GM23338 (cell line): ENCODE measurements around the gene INAFM1. TPM values are rescaled to one million over a fixed set of nuclear protein-coding genes. Genes with fewer than 3 reads are reported as not detected.

ENCODE experiments used
- ATAC-seq: fragments of 200-7000 bp; cut with Tn5 transposase; 3 replicates; pipeline ENCODE4 v1.9.1; 2020
- DNase-seq: peaks from one replicate; pipeline ENCODE4 v3.0.0-alpha.2; 2015; ENCODE audit warnings: low spot score
- H2AFZ ChIP-seq: fragments of 200-600 bp; sonication (generic); 2 replicates; pipeline ENCODE4 v1.8.0; 2016; ENCODE audit warnings: antibody characterized with exemption, mild to moderate bottlenecking, moderate library complexity
- H3F3A ChIP-seq: fragments of 200-600 bp; sonication (generic); replicated peaks from 2 replicates; pipeline ENCODE4 v1.8.0; 2017; ENCODE audit warnings: antibody characterized with exemption, mixed run types, low read depth
- H3K27ac ChIP-seq: fragments of 200-600 bp; sonication (generic); 2 replicates; pipeline ENCODE4 v1.6.1; 2016; ENCODE audit warnings: low read depth
- H3K27me3 ChIP-seq: fragments of 200-600 bp; sonication (generic); 2 replicates; pipeline ENCODE4 v1.8.0; 2016; ENCODE audit warnings: mild to moderate bottlenecking, mixed run types, moderate library complexity; ENCODE audit not compliant: insufficient read depth
- H3K36me3 ChIP-seq: fragments of 200-600 bp; sonication (generic); 2 replicates; pipeline ENCODE4 v1.8.0; 2016; ENCODE audit warnings: mild to moderate bottlenecking; ENCODE audit not compliant: insufficient read depth
- H3K4me1 ChIP-seq: fragments of 200-600 bp; sonication (generic); 2 replicates; pipeline ENCODE4 v1.8.0; 2016; ENCODE audit warnings: mild to moderate bottlenecking, moderate library complexity; ENCODE audit not compliant: insufficient read depth
- H3K4me2 ChIP-seq: fragments of 200-600 bp; sonication (generic); 2 replicates; pipeline ENCODE4 v1.7.1; 2017; ENCODE audit warnings: mixed run types
- H3K4me3 ChIP-seq: fragments of 200-600 bp; sonication (generic); 2 replicates; pipeline ENCODE4 v1.6.1; 2016; ENCODE audit warnings: mixed run types
- H3K79me2 ChIP-seq: fragments of 200-600 bp; sonication (generic); replicated peaks from 2 replicates; pipeline ENCODE4 v1.8.0; 2017; ENCODE audit warnings: mild to moderate bottlenecking; ENCODE audit not compliant: insufficient read depth
- H3K9me2 ChIP-seq: fragments of 200-600 bp; sonication (generic); 2 replicates; pipeline ENCODE4 v1.8.0; 2017; ENCODE audit not compliant: insufficient read depth
- H4K20me1 ChIP-seq: fragments of 200-600 bp; sonication (generic); replicated peaks from 2 replicates; pipeline ENCODE4 v1.8.0; 2017; ENCODE audit warnings: mild to moderate bottlenecking; ENCODE audit not compliant: insufficient read depth
- H3K27ac Mint-ChIP-seq: 2 replicates; pipeline ENCODE4 v1.8.0; 2020; ENCODE audit warnings: inconsistent platforms, mild to moderate bottlenecking, moderate library complexity, mixed read lengths
- H3K27me3 Mint-ChIP-seq: 3 replicates; pipeline ENCODE4 v1.8.0; 2022; ENCODE audit warnings: low read depth, mild to moderate bottlenecking, moderate library complexity, mixed read lengths, inconsistent platforms; ENCODE audit not compliant: insufficient read depth, poor library complexity
- H3K36me3 Mint-ChIP-seq: 3 replicates; pipeline ENCODE4 v1.8.0; 2021; ENCODE audit warnings: low read depth, mild to moderate bottlenecking, inconsistent platforms, moderate library complexity, mixed read lengths
- H3K4me1 Mint-ChIP-seq: 3 replicates; pipeline ENCODE4 v1.8.0; 2020; ENCODE audit warnings: mild to moderate bottlenecking, inconsistent platforms, mixed read lengths
- H3K4me3 Mint-ChIP-seq: 3 replicates; pipeline ENCODE4 v1.8.0; 2021; ENCODE audit warnings: moderate library complexity, mild to moderate bottlenecking, inconsistent platforms, mixed read lengths
- H3K9me3 Mint-ChIP-seq: 3 replicates; pipeline ENCODE4 v1.8.0; 2020; ENCODE audit warnings: moderate library complexity, mild to moderate bottlenecking, inconsistent platforms, mixed read lengths
- CREB1 ChIP-seq: fragments of 250-450 bp; sonication (Bioruptor Pico); IDR thresholded peaks from 2 replicates; pipeline ENCODE4 v1.5.0; 2020; ENCODE audit warnings: low read depth, mild to moderate bottlenecking, moderate library complexity
- EZH2 ChIP-seq: fragments of 200-600 bp; sonication (generic); IDR thresholded peaks from one replicate; pipeline ENCODE4 v1.8.0; 2017; ENCODE audit warnings: antibody characterized with exemption, mild to moderate bottlenecking, low read depth; ENCODE audit not compliant: unreplicated experiment
- EZH2phosphoT487 ChIP-seq: fragments of 200-600 bp; sonication (generic); IDR thresholded peaks from one replicate; pipeline ENCODE4 v1.8.1; 2018; ENCODE audit warnings: antibody characterized with exemption; ENCODE audit not compliant: unreplicated experiment
- JUNB ChIP-seq: IDR thresholded peaks from one replicate; pipeline ENCODE4 v1.6.1; 2016; ENCODE audit warnings: antibody characterized with exemption; ENCODE audit not compliant: unreplicated experiment
- NANOG ChIP-seq: IDR thresholded peaks from 2 replicates; pipeline ENCODE4 v1.6.1; 2016; ENCODE audit warnings: antibody characterized with exemption, borderline replicate concordance
- POLR2AphosphoS5 ChIP-seq: IDR thresholded peaks from 2 replicates; pipeline ENCODE4 v1.6.1; 2016; ENCODE audit warnings: antibody characterized with exemption, low read depth
- ZNF331 ChIP-seq: fragments of 250-450 bp; sonication (Bioruptor Pico); IDR thresholded peaks from 2 replicates; pipeline ENCODE4 v1.5.0; 2020; ENCODE audit warnings: low read depth, mild to moderate bottlenecking, moderate library complexity
- polyA plus RNA-seq: library from polyadenylated mRNA; unstranded; fragments of >200 nt; fragmentation: Nextera tagmentation; extraction: Ambion mirVana; gene quantifications from 2 replicates; pipeline ENCODE4 v1.2.1, GENCODE V29; 2016
- total RNA-seq: library from RNA; depleted of rRNA; stranded (reverse); fragments of >200 nt; shearing (Covaris generic); gene quantifications from 2 replicates; pipeline ENCODE4 v1.2.3, GENCODE V29; 2014
- TF ChIP-seq, protein P1 (sequence below), 2 experiments: fragments of 200-600 bp in 1 of 2; sonication (generic) in 1 of 2; conservative IDR thresholded peaks; 2 replicates each; pipeline versions ENCODE4 v1.5.1 to v1.6.1; 2016 to 2017; ENCODE audit warnings: antibody characterized with exemption in 2 of 2, low read depth in 2 of 2, mild to moderate bottlenecking in 2 of 2, moderate library complexity in 1 of 2
- TF ChIP-seq, protein P2 (sequence below): fragments of 250-450 bp; sonication (Bioruptor Pico); IDR thresholded peaks from 2 replicates; pipeline ENCODE4 v1.5.0; 2020; ENCODE audit warnings: mild to moderate bottlenecking, moderate library complexity
- TF ChIP-seq, protein P3 (sequence below): IDR thresholded peaks from one replicate; pipeline ENCODE4 v1.6.1; 2018; ENCODE audit warnings: antibody characterized with exemption; ENCODE audit not compliant: unreplicated experiment
- TF ChIP-seq, protein P4 (sequence below): IDR thresholded peaks from 2 replicates; pipeline ENCODE4 v1.6.1; 2016; ENCODE audit warnings: antibody characterized with exemption

The INAFM1 gene
- total and polyA plus RNA-seq, 2 experiments from 2014 or later, result 2.9 to 10.2 TPM

DNA sequence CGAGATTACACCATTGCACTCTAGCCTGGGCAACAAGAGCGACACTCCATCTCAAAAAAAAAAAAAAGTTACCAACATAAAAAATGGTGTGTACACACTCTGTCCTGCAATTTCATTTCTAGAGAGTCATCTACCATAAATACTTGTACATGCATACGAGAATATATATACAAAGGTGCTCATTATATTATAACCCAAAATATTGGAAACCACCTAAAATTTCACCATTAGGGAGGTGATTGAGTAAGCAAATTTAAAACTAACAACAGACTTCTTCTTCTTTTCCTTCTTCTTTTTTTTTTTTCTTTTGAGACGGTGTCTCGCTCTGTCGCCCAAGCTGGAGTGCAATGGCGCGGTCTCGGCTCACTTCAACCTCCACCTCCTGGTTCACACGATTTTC, 27.6 kb downstream of the INAFM1 start:
- Histone ChIP-seq H3K27ac (no peak overlapping the region), H3K9me2 (no peaks in the 10 kb centered on the region), H3K36me3 (no peaks in the 10 kb centered on the region), H3F3A (no peaks in the 10 kb centered on the region), H3K79me2 (no peaks in the 10 kb centered on the region), H3K4me2 (no peak overlapping the region), H3K27me3 (no peaks in the 10 kb centered on the region), H4K20me1 (no peaks in the 10 kb centered on the region), H2AFZ (no peak overlapping the region), H3K4me1 (no peaks in the 10 kb centered on the region), H3K4me3 (no peak overlapping the region)
- H3K4me1 Mint-ChIP-seq, result peaks cover 6% of the 10 kb centered on the region
- H3K4me3 Mint-ChIP-seq, result no peak overlapping the region
- H3K27ac Mint-ChIP-seq, result no peak overlapping the region
- H3K36me3 Mint-ChIP-seq, result no peaks in the 10 kb centered on the region
- ATAC-seq (no peak), DNase-seq (no peak)
- H3K27me3 Mint-ChIP-seq, result peaks cover 9% of the 10 kb centered on the region
- TF ChIP-seq, protein P1, sequence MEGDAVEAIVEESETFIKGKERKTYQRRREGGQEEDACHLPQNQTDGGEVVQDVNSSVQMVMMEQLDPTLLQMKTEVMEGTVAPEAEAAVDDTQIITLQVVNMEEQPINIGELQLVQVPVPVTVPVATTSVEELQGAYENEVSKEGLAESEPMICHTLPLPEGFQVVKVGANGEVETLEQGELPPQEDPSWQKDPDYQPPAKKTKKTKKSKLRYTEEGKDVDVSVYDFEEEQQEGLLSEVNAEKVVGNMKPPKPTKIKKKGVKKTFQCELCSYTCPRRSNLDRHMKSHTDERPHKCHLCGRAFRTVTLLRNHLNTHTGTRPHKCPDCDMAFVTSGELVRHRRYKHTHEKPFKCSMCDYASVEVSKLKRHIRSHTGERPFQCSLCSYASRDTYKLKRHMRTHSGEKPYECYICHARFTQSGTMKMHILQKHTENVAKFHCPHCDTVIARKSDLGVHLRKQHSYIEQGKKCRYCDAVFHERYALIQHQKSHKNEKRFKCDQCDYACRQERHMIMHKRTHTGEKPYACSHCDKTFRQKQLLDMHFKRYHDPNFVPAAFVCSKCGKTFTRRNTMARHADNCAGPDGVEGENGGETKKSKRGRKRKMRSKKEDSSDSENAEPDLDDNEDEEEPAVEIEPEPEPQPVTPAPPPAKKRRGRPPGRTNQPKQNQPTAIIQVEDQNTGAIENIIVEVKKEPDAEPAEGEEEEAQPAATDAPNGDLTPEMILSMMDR (conservative IDR thresholded peaks at IDR 0.05; ENCODE audit: low read depth in 2 of 2), result no peak
- TF ChIP-seq, protein P2, sequence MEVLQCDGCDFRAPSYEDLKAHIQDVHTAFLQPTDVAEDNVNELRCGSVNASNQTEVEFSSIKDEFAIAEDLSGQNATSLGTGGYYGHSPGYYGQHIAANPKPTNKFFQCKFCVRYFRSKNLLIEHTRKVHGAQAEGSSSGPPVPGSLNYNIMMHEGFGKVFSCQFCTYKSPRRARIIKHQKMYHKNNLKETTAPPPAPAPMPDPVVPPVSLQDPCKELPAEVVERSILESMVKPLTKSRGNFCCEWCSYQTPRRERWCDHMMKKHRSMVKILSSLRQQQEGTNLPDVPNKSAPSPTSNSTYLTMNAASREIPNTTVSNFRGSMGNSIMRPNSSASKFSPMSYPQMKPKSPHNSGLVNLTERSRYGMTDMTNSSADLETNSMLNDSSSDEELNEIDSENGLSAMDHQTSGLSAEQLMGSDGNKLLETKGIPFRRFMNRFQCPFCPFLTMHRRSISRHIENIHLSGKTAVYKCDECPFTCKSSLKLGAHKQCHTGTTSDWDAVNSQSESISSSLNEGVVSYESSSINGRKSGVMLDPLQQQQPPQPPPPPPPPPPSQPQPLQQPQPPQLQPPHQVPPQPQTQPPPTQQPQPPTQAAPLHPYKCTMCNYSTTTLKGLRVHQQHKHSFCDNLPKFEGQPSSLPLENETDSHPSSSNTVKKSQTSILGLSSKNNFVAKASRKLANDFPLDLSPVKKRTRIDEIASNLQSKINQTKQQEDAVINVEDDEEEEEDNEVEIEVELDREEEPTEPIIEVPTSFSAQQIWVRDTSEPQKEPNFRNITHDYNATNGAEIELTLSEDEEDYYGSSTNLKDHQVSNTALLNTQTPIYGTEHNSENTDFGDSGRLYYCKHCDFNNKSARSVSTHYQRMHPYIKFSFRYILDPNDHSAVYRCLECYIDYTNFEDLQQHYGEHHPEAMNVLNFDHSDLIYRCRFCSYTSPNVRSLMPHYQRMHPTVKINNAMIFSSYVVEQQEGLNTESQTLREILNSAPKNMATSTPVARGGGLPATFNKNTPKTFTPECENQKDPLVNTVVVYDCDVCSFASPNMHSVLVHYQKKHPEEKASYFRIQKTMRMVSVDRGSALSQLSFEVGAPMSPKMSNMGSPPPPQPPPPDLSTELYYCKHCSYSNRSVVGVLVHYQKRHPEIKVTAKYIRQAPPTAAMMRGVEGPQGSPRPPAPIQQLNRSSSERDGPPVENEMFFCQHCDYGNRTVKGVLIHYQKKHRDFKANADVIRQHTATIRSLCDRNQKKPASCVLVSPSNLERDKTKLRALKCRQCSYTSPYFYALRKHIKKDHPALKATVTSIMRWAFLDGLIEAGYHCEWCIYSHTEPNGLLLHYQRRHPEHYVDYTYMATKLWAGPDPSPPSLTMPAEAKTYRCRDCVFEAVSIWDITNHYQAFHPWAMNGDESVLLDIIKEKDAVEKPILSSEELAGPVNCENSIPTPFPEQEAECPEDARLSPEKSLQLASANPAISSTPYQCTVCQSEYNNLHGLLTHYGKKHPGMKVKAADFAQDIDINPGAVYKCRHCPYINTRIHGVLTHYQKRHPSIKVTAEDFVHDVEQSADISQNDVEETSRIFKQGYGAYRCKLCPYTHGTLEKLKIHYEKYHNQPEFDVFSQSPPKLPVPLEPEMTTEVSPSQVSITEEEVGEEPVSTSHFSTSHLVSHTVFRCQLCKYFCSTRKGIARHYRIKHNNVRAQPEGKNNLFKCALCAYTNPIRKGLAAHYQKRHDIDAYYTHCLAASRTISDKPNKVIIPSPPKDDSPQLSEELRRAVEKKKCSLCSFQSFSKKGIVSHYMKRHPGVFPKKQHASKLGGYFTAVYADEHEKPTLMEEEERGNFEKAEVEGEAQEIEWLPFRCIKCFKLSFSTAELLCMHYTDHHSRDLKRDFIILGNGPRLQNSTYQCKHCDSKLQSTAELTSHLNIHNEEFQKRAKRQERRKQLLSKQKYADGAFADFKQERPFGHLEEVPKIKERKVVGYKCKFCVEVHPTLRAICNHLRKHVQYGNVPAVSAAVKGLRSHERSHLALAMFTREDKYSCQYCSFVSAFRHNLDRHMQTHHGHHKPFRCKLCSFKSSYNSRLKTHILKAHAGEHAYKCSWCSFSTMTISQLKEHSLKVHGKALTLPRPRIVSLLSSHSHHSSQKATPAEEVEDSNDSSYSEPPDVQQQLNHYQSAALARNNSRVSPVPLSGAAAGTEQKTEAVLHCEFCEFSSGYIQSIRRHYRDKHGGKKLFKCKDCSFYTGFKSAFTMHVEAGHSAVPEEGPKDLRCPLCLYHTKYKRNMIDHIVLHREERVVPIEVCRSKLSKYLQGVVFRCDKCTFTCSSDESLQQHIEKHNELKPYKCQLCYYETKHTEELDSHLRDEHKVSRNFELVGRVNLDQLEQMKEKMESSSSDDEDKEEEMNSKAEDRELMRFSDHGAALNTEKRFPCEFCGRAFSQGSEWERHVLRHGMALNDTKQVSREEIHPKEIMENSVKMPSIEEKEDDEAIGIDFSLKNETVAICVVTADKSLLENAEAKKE (CRISPR knock-in tag), result no peak
- TF ChIP-seq CREB1 (CRISPR knock-in tag), result no peak
- TF ChIP-seq EZH2phosphoT487, result no peak
- TF ChIP-seq ZNF331 (CRISPR knock-in tag), result no peak
- no peak for TF ChIP-seq NANOG
- no peak for TF ChIP-seq POLR2AphosphoS5
- no peak for TF ChIP-seq JUNB
- no peak for TF ChIP-seq EZH2
- TF ChIP-seq, protein P3, sequence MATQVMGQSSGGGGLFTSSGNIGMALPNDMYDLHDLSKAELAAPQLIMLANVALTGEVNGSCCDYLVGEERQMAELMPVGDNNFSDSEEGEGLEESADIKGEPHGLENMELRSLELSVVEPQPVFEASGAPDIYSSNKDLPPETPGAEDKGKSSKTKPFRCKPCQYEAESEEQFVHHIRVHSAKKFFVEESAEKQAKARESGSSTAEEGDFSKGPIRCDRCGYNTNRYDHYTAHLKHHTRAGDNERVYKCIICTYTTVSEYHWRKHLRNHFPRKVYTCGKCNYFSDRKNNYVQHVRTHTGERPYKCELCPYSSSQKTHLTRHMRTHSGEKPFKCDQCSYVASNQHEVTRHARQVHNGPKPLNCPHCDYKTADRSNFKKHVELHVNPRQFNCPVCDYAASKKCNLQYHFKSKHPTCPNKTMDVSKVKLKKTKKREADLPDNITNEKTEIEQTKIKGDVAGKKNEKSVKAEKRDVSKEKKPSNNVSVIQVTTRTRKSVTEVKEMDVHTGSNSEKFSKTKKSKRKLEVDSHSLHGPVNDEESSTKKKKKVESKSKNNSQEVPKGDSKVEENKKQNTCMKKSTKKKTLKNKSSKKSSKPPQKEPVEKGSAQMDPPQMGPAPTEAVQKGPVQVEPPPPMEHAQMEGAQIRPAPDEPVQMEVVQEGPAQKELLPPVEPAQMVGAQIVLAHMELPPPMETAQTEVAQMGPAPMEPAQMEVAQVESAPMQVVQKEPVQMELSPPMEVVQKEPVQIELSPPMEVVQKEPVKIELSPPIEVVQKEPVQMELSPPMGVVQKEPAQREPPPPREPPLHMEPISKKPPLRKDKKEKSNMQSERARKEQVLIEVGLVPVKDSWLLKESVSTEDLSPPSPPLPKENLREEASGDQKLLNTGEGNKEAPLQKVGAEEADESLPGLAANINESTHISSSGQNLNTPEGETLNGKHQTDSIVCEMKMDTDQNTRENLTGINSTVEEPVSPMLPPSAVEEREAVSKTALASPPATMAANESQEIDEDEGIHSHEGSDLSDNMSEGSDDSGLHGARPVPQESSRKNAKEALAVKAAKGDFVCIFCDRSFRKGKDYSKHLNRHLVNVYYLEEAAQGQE, result no peak
- TF ChIP-seq, protein P4, sequence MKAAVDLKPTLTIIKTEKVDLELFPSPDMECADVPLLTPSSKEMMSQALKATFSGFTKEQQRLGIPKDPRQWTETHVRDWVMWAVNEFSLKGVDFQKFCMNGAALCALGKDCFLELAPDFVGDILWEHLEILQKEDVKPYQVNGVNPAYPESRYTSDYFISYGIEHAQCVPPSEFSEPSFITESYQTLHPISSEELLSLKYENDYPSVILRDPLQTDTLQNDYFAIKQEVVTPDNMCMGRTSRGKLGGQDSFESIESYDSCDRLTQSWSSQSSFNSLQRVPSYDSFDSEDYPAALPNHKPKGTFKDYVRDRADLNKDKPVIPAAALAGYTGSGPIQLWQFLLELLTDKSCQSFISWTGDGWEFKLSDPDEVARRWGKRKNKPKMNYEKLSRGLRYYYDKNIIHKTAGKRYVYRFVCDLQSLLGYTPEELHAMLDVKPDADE, result no peak
- H3K9me3 Mint-ChIP-seq, result peaks cover 3% of the 10 kb centered on the region; the same call in 2 of the 3 replicates
